Kidney tubule cell (primary cell): ENCODE results near the gene C14orf180.
"Not testable (repeated sequence)": the region's sequence is repeated elsewhere in the genome, so short reads cannot be mapped to it uniquely, and the experiment has no call there.

ENCODE experiments used
- DNase-seq: peaks from one replicate; pipeline ENCODE4 v3.0.0-alpha.2; 2018; ENCODE audit warnings: low spot score

The C14orf180 gene

GRCh38 chr14:104614126-104614812 is 34.7 kb downstream of the C14orf180 start:
- no peak for DNase-seq

GRCh38 chr14:104624939-104625338 is 45.4 kb downstream of the C14orf180 start:
- no peak for DNase-seq

GRCh38 chr14:104632781-104633180 is 53.2 kb downstream of the C14orf180 start:
- DNase-seq, result no peak

GRCh38 chr14:104633276-104634137 is 53.9 kb downstream of the C14orf180 start:
- no peak for DNase-seq

- DNase-seq, result no peak
Observed at GRCh38 chr14:104634138-104634760, 54.7 kb downstream of the C14orf180 start.

- no peak for DNase-seq
Observed at GRCh38 chr14:104634886-104635570, 55.5 kb downstream of the C14orf180 start.

GRCh38 chr14:104635717-104636116 is 56.2 kb downstream of the C14orf180 start:
- DNase-seq, result no peak

GRCh38 chr14:104636131-104636530 is 56.6 kb downstream of the C14orf180 start:
- no peak for DNase-seq

GRCh38 chr14:104636846-104637545 is 57.4 kb downstream of the C14orf180 start:
- DNase-seq, result not testable (repeated sequence)

GRCh38 chr14:104637546-104638003 is 58.0 kb downstream of the C14orf180 start:
- DNase-seq, result no peak

GRCh38 chr14:104638190-104638589 is 58.6 kb downstream of the C14orf180 start:
- DNase-seq, result no peak

- DNase-seq, result no peak
Observed at GRCh38 chr14:104638927-104639450, 59.4 kb downstream of the C14orf180 start.

GRCh38 chr14:104639471-104639870 is 59.9 kb downstream of the C14orf180 start:
- DNase-seq, result no peak
